COR-L47 (cell line): Measurements from ENCODE around the gene FKBP10.
A peak's percentile ranks its signal among the peaks of the same experiment; 100 is the strongest.
"Not testable (repeated sequence)": the region's sequence is repeated elsewhere in the genome, so short reads cannot be mapped to it uniquely, and the experiment has no call there.

Experiments
- DNase-seq: peaks from one replicate; lab custom pipeline; 2025; lab: John Stamatoyannopoulos, UW

The FKBP10 gene

DNA sequence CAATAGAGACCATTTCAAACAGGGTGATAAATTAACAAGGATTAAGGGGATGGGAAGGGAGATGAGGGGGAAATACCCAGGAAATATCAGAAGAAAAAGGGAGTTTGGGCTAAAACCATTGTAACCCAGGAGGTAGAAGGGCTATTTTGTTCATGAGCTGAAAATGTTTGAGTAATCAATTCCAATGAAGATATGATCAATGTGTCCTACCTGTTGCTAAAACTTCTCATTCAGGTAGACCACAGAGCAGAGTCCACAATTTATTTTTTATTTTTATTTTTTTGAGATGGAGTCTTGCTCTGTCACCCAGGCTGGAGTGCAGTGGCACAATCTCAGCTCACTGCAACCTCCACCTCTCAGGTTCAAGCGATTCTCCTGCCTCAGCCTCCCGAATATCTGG lies 26.6 kb downstream of the FKBP10 start:
- not testable (repeated sequence) for DNase-seq

DNA sequence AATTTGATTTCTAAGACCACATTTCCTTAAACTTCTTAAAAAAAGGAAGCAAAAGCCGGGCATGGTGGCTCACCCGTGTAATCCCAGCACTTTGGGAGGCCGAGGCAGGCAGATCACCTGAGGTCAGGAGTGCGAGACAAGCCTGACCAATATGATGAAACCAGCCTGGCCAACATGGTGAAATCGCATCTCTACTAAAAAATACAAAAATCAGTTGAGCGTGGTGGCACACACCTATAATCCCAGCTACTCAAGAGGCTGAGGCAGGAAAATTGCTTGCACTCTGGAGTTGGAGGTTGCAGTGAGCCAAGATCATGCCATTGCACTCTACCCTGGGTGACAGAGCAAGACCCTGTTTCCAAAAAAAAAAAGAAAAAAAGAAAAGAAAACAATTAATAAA lies 28.0 kb downstream of the FKBP10 start:
- DNase-seq = not testable (repeated sequence)

DNA sequence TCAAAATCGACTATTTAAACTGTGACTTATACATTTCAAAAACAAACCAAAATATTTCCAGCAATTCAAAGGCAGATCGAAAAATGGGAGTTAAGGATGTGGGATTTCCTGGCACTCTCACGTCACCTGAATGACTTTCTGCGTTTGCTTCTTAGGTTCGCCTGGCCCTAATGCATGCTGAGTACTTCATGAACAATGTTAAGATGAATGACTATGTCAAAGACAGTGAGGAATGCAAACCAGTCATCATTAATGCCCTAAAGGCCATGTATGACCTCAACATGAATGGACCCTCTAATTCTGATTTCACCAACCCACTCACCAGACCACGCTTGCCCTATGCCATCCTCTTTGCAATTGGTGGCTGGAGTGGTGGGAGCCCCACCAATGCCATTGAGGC lies 32.2 kb downstream of the FKBP10 start:
- no peak for DNase-seq

DNA sequence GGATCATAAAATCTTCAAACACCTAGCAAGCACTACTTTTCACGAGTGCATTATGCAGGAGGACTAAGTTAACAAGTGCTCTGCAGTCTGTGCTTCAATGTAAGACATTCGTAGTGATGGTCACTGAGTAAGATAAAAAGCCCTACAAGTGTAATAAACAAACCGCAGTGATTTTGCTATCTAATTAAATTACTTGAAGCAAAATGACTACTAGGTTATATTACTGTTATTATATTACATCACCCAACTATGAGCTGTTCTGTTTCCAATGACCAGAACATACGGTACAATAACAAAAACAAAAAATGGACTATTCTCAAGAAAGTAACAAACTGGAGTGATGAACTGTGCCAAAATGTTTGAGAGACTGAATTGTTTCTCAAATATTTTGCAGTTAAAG lies 36.0 kb downstream of the FKBP10 start:
- no peak for DNase-seq

DNA sequence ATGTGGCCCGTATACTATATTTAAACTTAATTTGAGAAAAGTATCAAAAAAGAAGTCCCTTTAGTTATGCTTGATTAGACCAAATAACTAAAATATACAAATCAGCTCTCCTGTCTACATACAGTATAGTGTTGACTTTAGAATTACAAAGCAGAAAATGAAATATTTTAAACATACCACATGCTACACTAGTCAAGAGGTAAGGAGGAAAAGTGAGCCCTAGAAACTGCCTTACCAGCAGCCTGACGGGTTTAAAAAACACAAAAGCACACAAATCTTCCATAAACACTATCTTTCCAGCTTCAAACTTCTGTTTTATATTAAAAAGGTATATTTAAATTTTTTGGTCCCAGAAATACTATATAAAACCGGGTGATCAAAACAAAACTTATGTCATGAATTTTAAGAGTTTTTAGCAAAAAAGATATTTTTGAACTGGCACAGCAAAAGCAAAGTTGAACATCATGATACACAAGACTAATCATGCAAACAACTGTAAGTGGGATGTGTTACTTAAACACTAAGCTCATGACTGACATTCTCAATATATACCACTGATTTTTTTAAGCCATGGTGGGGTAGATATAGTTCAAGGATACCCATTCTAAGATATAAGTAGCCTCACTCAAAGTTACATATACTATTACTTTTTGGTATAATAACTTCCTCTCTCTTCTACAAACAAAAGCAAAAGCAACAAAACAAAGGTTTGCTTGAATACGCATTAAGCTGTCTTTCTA lies 36.6 kb downstream of the FKBP10 start:
- DNase-seq = no peak

DNA sequence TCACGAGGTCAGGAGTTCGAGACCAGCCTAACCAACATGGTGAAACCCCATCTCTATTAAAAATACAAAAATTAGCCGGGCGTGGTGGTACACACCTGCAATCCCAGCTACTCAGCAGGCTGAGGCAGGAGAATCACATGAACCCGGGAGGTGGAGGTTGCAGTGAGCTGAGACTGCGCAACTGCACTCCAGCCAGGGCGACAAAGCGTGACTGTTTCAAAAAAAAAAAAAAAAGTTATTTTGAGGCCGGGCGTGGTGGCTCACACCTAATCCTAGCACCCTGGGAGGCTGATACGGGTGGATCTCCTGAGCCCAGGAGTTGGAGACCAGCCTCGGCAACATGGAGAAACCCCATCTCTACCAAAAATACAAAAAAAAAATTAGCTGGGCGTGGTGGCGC lies 38.6 kb downstream of the FKBP10 start:
- DNase-seq = not testable (repeated sequence)

DNA sequence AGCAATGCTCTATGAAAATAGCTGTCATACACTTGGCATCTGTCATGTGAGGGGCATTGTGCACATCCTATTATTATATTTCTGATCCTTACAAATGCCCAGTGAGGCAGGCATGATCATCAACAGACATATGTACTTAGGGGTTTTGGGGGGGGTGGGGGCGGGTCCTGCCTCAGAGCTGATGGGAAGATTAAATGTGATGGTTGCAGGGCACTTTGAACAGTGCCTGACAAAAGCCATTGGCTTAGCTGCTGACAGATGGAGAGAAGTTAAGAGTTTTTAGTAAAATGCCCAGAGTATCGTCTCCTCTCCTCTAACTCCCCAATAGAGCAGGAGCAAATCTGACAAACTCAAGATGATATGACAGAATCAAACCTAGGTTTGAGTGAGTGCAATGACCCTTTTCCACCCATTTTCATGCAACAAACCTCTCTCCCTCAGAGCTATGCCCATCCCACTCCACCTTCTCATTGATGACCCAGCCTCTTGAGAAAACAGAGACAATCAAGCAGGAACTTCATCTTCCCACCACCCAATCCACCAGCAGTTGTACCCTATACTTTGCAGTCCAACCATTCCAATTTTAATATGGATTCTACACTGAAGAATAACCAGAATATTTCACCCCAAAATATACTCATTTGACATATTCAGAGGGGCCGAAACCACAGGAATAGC lies 47.6 kb downstream of the FKBP10 start:
- DNase-seq = no peak

DNA sequence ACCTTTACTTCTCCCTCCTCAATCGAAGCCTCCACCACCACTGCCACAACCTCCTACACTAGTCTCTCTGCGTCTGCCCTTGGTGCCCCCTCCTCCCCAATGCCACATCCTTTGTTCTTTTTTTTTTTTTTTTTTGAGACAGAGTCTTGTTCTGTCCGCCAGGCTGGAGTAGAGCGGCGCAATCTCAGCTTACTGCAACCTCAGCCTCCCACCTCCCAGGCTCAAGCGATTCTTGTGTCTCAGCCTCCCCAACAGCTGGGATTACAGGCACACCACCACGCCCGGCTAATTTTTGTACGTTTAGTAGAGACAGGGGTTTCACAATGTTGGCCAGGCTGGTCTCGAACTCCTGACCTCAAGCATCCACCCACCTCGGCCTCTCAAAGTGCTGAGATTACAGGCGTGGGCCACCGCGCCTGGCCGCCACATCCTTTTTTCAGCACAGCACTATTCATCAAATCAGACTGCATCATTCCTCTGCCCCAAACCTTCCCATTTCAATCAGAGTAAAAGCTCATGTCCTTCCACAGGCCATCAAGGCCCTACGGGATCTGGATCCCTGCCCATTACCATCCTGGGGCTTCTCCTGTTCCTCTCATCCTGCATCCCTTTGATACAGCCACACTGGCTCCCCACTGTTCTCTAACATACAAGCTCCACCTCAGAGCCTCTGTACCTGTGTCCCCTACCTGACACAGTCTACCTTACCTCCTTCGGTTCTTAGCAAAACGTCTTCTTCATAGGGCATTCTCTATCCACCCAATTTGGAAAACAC lies 50.5 kb downstream of the FKBP10 start:
- DNase-seq = no peak

DNA sequence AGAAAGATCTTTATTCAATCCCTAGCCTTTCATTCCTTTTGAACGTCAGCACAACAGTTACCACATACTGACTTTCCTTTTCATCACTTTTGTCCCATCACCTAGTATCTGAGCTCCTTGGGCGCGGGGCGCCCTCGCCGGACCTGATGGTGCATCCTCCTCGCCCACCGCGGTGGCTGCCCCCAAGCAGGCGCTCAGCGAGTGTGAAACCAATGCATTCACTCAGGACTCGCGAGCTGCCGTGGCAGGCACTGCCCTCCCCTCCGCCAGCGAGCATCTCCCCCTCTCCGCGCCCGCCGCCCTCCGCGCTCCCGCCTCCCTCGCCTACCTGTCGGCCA lies 51.7 kb downstream of the FKBP10 start:
- DNase-seq = no peak

DNA sequence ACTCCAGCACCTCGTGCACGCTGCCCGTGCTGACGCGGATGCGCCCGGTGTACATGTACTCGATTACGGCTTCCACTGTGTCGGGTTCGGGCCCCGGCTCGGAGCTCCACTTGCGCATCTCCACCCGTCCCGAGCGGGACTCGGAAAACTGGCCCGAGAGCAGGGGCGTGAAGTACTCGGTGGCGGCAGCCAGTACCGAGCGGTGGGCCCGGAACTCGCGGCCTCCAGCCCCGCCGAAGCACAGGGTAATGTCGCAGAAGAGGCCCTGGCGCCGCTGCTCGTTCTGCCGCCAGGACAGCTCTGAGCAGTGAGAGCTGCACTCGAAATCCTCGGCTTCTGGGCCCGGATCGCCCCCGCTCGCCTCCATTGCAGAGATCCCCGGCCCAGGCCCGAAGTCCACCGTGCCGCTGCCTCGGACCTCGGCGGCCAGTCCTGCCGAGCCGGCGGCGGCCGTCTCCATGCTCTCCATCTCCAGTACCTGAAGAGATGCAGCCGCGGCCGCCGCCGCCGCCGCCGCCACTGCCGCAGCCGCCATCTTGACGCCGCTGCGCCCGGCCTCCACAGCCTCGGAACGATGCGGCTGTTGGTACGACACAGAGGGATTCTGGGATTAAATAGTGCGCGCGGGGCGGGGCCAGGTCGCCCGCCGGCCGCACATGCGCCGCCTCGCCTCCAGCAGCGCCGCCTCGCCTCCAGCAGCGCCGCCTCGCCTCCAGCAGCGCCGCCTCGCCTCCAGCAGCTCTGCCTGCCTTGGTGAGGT lies 52.2 kb downstream of the FKBP10 start, which contains the start of gene KLHL11:
TSS of gene KLHL11 (minus strand) at position 588 of the 760 bp plus-strand sequence. CDS start at position 535, 53 bp downstream.
- DNase-seq = peak; percentile 87

DNA sequence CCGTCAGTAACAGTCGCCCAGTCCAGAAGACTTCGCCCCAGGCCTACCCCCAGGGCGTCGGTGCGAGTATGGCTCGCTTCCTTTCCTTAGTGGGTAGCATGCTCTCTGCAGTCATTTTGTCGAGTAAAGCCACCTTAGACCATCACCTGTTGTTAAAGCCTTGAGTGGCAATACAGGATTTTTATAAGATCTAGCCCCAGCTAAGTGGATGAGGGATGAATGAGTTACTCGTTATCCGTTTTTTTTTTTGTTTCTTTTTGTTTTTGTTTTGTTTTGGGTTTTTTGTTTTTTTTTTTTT lies 52.7 kb downstream of the FKBP10 start:
- DNase-seq = no peak

DNA sequence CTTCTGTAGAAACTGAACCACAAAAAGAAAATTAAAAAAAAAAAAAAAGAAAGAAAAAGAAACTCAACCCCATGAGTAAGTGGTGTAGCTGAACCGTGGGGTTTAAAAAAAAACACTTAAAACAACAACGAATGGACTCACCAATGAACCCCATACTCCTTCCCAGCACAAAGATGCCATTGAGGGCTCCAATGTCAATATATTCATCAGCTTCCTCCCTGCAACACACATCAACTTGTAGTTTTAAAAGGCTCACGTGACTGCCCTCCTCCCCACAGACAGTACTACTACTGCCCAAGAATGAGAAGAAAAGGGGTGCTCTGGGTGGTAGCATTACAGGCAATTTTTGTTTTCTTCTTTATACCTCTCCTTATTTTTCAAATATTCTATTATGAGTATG lies 55.8 kb downstream of the FKBP10 start:
- no peak for DNase-seq

DNA sequence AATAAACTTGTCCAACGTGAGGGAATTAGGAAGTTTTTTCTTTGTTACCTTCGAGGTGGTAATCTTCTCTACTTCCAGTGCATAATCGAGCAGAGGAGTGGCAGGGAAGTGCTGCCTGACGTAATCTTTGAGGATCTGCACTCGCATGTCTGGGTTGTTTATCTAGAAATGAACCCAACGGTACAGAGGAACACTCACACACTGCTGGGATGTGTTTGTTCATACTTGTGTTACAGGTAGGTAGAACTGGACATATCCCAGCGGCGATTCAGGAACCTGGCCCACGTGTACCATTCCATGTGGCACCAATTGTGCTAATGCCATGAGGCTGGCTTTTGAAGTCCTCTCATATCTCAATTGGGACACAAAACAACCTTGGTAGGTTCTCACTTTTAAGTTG lies 56.6 kb downstream of the FKBP10 start:
- DNase-seq = no peak

DNA sequence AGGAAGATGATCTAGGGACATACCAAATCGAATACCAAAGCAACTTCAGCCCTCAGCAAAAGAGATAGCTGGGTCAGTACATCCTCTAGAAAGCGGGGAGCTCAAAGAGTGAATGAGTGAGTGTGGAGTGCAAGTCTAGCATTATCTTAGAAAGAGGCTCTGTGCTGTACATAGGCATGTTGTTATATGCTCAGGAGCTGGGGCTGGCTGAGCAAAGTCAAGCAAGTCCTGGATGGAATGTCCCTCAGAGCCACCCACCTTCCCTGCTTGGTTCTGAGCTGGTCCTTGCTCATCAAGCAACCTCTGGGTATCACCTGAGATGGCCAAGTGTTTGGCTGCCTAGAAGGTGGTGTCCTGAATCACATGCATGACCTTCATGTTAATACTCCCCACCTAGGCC lies 57.3 kb downstream of the FKBP10 start:
- DNase-seq = no peak

DNA sequence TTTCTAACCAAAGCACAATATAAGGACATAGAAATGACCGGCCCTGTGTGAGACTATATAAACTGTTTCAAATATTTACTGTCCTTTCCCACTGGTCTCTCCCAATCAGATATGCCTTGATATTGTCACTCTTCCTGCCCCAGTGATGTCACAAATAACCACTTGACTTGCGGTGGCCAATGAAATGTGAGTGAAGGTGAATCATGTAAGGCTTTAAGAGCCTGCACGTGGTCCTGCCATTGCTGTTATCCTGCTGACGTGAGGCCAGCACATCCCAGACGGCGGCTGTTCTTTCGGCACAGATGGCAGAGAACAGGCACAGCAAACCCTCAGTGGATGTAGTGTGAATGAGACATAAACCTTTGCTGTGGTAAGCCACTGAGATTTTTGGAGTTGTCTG lies 57.8 kb downstream of the FKBP10 start:
- DNase-seq = no peak

DNA sequence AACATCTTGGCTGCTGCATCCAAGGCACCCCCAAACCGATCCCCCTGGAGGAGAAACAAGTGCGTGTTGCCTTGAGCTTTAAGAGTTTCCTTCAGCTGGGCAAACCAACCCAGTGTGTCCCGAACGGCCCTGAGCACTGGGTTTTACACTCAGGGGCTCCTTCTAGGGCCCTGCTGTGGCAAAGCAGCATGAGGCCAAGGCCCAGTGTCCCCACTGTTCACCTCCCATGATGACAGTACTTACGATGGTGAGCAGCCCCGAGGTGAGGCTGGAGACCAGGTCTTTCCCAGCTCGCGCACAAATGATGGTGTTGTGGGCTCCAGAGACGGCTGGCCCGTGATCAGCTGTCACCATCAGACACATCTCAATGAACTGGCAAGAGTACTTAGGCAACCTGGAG lies 59.0 kb downstream of the FKBP10 start:
- DNase-seq = no peak
